OCI-LY3 (cell line): ENCODE measurements around the gene TMEM184B.

Source experiments
- CTCF ChIP-seq: fragments of 200-600, 300-600 bp; sonication (generic); IDR thresholded peaks from 2 replicates; pipeline ENCODE4 v1.5.1; 2014; ENCODE audit warnings: antibody characterized with exemption, low read length, low read depth
- EZH2phosphoT487 ChIP-seq: fragments of 200-600 bp; shearing (Covaris generic); IDR thresholded peaks from 2 replicates; pipeline ENCODE4 v1.6.1; 2018; ENCODE audit warnings: antibody characterized with exemption, mixed run types, low read depth

GRCh38 chr22:38292694-38293093 lies 19.9 kb upstream of the TMEM184B start:
- TF ChIP-seq CTCF = no peak
- TF ChIP-seq EZH2phosphoT487 = no peak
